H9 (cell line): ENCODE measurements around the gene CLEC10A. TPM values are rescaled to one million over a fixed set of nuclear protein-coding genes. Genes with fewer than 3 reads are reported as not detected.
A peak's percentile ranks its signal among the peaks of the same experiment; 100 is the strongest.

Experiments
- DNase-seq: peaks from one replicate; pipeline ENCODE4 v3.0.0-alpha.2; 2017
- H2AFZ ChIP-seq: one replicate; pipeline ENCODE4 v1.6.1; 2013; ENCODE audit warnings: mild to moderate bottlenecking, low read length, control low read depth, moderate library complexity
- H2AK5ac ChIP-seq: 2 replicates; pipeline ENCODE4 v1.6.1; 2013; ENCODE audit warnings: low read length, control low read depth, mixed read lengths; ENCODE audit not compliant: insufficient read length
- H2BK120ac ChIP-seq: one replicate; pipeline ENCODE4 v1.6.1; 2013; ENCODE audit warnings: low read depth, mild to moderate bottlenecking, low read length, control low read depth, inconsistent platforms; ENCODE audit not compliant: poor library complexity, severe bottlenecking
- H2BK12ac ChIP-seq: 2 replicates; pipeline ENCODE4 v1.6.1; 2013; ENCODE audit warnings: low read length, control low read depth, mixed read lengths, low read depth; ENCODE audit not compliant: insufficient read length
- H2BK15ac ChIP-seq: 2 replicates; pipeline ENCODE4 v1.6.1; 2013; ENCODE audit warnings: low read depth, low read length, control low read depth
- H2BK20ac ChIP-seq: one replicate; pipeline ENCODE4 v1.6.1; 2013; ENCODE audit warnings: low read depth, mild to moderate bottlenecking, low read length, control low read depth, inconsistent platforms; ENCODE audit not compliant: poor library complexity, severe bottlenecking
- H2BK5ac ChIP-seq: 2 replicates; pipeline ENCODE4 v1.6.1; 2013; ENCODE audit warnings: low read length, control low read depth, mixed read lengths; ENCODE audit not compliant: insufficient read length
- H3K14ac ChIP-seq: 2 replicates; pipeline ENCODE4 v1.6.1; 2013; ENCODE audit warnings: low read length, control low read depth; ENCODE audit not compliant: insufficient read depth
- H3K18ac ChIP-seq: 2 replicates; pipeline ENCODE4 v1.6.1; 2013; ENCODE audit warnings: low read depth, mild to moderate bottlenecking, mixed read lengths, low read length, control low read depth; ENCODE audit not compliant: insufficient read length
- H3K23ac ChIP-seq: 2 replicates; pipeline ENCODE4 v1.6.1; 2013; ENCODE audit warnings: low read length, control low read depth, mixed read lengths, low read depth; ENCODE audit not compliant: insufficient read length
- H3K23me2 ChIP-seq: 2 replicates; pipeline ENCODE4 v1.6.1; 2013; ENCODE audit warnings: low read depth, mild to moderate bottlenecking, mixed read lengths, low read length, control low read depth; ENCODE audit not compliant: insufficient read length, poor library complexity, severe bottlenecking
- H3K27ac ChIP-seq: 2 replicates; pipeline ENCODE4 v1.5.1; 2013; ENCODE audit warnings: low read length, control low read depth, mixed read lengths, low read depth; ENCODE audit not compliant: insufficient read length
- H3K27me3 ChIP-seq: 2 replicates; pipeline ENCODE4 v1.6.1; 2013; ENCODE audit warnings: low read length, control low read depth, inconsistent platforms; ENCODE audit not compliant: insufficient read depth
- H3K4ac ChIP-seq: 2 replicates; pipeline ENCODE4 v1.6.1; 2013; ENCODE audit warnings: low read depth, mild to moderate bottlenecking, control low read depth, inconsistent platforms, low read length, moderate library complexity
- H3K4me1 ChIP-seq: 2 replicates; pipeline ENCODE4 v1.6.1; 2013; ENCODE audit warnings: low read length, control low read depth, inconsistent platforms; ENCODE audit not compliant: insufficient read depth
- H3K4me2 ChIP-seq: 2 replicates; pipeline ENCODE4 v1.6.1; 2013; ENCODE audit warnings: low read length, control low read depth, mixed read lengths; ENCODE audit not compliant: insufficient read length, insufficient read depth
- H3K56ac ChIP-seq: 2 replicates; pipeline ENCODE4 v1.6.1; 2013; ENCODE audit warnings: low read depth, mild to moderate bottlenecking, mixed read lengths, low read length, control low read depth; ENCODE audit not compliant: insufficient read length
- H3K79me1 ChIP-seq: 2 replicates; pipeline ENCODE4 v1.6.1; 2013; ENCODE audit warnings: low read depth, mild to moderate bottlenecking, moderate library complexity, low read length, control low read depth, inconsistent platforms; ENCODE audit not compliant: insufficient read depth, poor library complexity, severe bottlenecking
- H3K79me2 ChIP-seq: 2 replicates; pipeline ENCODE4 v1.6.1; 2013; ENCODE audit warnings: low read length, control low read depth, inconsistent platforms; ENCODE audit not compliant: insufficient read depth
- H3K9ac ChIP-seq: 2 replicates; pipeline ENCODE4 v1.6.1; 2013; ENCODE audit warnings: low read length, control low read depth, mixed read lengths; ENCODE audit not compliant: insufficient read length; ENCODE audit errors: extremely low read depth
- H3K9me3 ChIP-seq: one replicate; pipeline ENCODE4 v1.6.1; 2013; ENCODE audit warnings: low read depth, low read length, inconsistent platforms; ENCODE audit not compliant: control insufficient read depth
- H3T11ph ChIP-seq: one replicate; pipeline ENCODE4 v1.6.1; 2013; ENCODE audit warnings: mild to moderate bottlenecking, low read length, control low read depth, inconsistent platforms
- H4K20me1 ChIP-seq: one replicate; pipeline ENCODE4 v1.6.1; 2013; ENCODE audit not compliant: control insufficient read depth, insufficient read length, insufficient read depth
- H4K5ac ChIP-seq: 2 replicates; pipeline ENCODE4 v1.6.1; 2013; ENCODE audit warnings: low read depth, mild to moderate bottlenecking, mixed read lengths, low read length, control low read depth; ENCODE audit not compliant: insufficient read length
- H4K8ac ChIP-seq: replicated peaks from 2 replicates; pipeline ENCODE4 v1.6.1; 2013; ENCODE audit warnings: low read length, control low read depth, mixed read lengths, low read depth; ENCODE audit not compliant: insufficient read length
- H4K91ac ChIP-seq: 2 replicates; pipeline ENCODE4 v1.6.1; 2013; ENCODE audit warnings: low read depth, mild to moderate bottlenecking, moderate library complexity, mixed read lengths, low read length, control low read depth; ENCODE audit not compliant: insufficient read length
- H3K27ac Mint-ChIP-seq, 3 experiments: 2 replicates in 2 of 3; 3 replicates in 1 of 3; pipeline ENCODE4 v1.8.0; 2020 to 2021; ENCODE audit warnings: mixed read lengths in 3 of 3, mild to moderate bottlenecking in 1 of 3, moderate library complexity in 1 of 3
- H3K27me3 Mint-ChIP-seq: 2 replicates; pipeline ENCODE4 v1.8.0; 2021; ENCODE audit warnings: low read depth, mild to moderate bottlenecking, moderate library complexity, mixed read lengths
- H3K36me3 Mint-ChIP-seq, 3 experiments: 2 replicates in 2 of 3; 3 replicates in 1 of 3; pipeline ENCODE4 v1.8.0; 2020 to 2021; ENCODE audit warnings: low read depth in 3 of 3, mixed read lengths in 3 of 3; ENCODE audit not compliant: insufficient read depth in 1 of 3
- H3K4me1 Mint-ChIP-seq, 2 experiments: 2 replicates each; pipeline ENCODE4 v1.8.0; 2020; ENCODE audit warnings: mixed read lengths in 2 of 2
- H3K4me3 Mint-ChIP-seq, 2 experiments: 2 replicates in 1 of 2; 3 replicates in 1 of 2; pipeline ENCODE4 v1.8.0; 2020 to 2021; ENCODE audit warnings: mild to moderate bottlenecking in 2 of 2, mixed read lengths in 2 of 2, moderate library complexity in 1 of 2
- H3K9me3 Mint-ChIP-seq, 2 experiments: 2 replicates in 1 of 2; 3 replicates in 1 of 2; pipeline ENCODE4 v1.8.0; 2020; ENCODE audit warnings: mild to moderate bottlenecking in 2 of 2, mixed read lengths in 2 of 2, moderate library complexity in 1 of 2
- CTCF ChIP-seq: fragments of 200-600 bp; sonication (generic); conservative IDR thresholded peaks from 3 replicates; pipeline ENCODE4 v1.8.0; 2021; ENCODE audit warnings: antibody characterized with exemption, mild to moderate bottlenecking
- WGBS: extraction: QIAGEN DNeasy Blood & Tissue Kit; methylation state at CpG from one replicate; pipeline ENCODE4 v1.1.7; 2013; ENCODE audit warnings: missing lambda C conversion rate, low lambda C conversion rate, mixed read lengths; ENCODE audit not compliant: insufficient read length; ENCODE audit errors: extremely low coverage; 5-methylcytosine and 5-hydroxymethylcytosine counted together
- total RNA-seq: library from RNA; stranded (reverse); gene quantifications from 2 replicates; pipeline ENCODE4 v1.2.1, GENCODE V29; 2021

CLEC10A gene
- total RNA-seq, 1 experiment from 2014 or later, result not detected

- H3K4ac ChIP-seq, result no peak overlapping the region
- H3K36me3 Mint-ChIP-seq, result peaks cover 0 to 2% (median 0%) of the 10 kb centered on the region in 3 experiments; a peak in 1 of 7 replicates
- no peak overlapping the region for H3K4me2 ChIP-seq
- TF ChIP-seq CTCF, result no peak
- no peak overlapping the region; the same call in 1 of the 2 replicates for H3K14ac ChIP-seq
- H3K27ac Mint-ChIP-seq, result peak overlapping the region in 1 of 3 experiments; percentile 52; a peak in 2 of 7 replicates
- no peak overlapping the region for H2BK120ac ChIP-seq
- no peak overlapping the region for H2BK5ac ChIP-seq
- H2BK12ac ChIP-seq, result no peak overlapping the region
- no peaks in the 10 kb centered on the region for H3K79me1 ChIP-seq
- H3K4me1 ChIP-seq, result no peaks in the 10 kb centered on the region
- no peaks in the 10 kb centered on the region; the same call in 1 of the 2 replicates for H3K27me3 ChIP-seq
- peak overlapping the region; percentile 4 for H3K18ac ChIP-seq
- H3K27ac ChIP-seq, result no peak overlapping the region
- H2BK15ac ChIP-seq, result no peak overlapping the region
- H3K9me3 ChIP-seq, result no peaks in the 10 kb centered on the region
- no peaks in the 10 kb centered on the region; a peak in 1 of 5 replicates for H3K9me3 Mint-ChIP-seq
- H3K9ac ChIP-seq, result no peak overlapping the region
- H3K79me2 ChIP-seq, result no peaks in the 10 kb centered on the region
- H4K8ac ChIP-seq, result no peak overlapping the region
- H2BK20ac ChIP-seq, result no peak overlapping the region
- H3K4me1 Mint-ChIP-seq, result peaks cover 10 to 13% of the 10 kb centered on the region in 2 experiments
- no peak overlapping the region for H2AK5ac ChIP-seq
- WGBS, result no CpG with 5 or more reads among the region's 19 CpGs
- H2AFZ ChIP-seq, result no peak overlapping the region
- no peak overlapping the region for H3K56ac ChIP-seq
- H4K91ac ChIP-seq, result no peak overlapping the region
- no peak overlapping the region for H3T11ph ChIP-seq
- H3K23me2 ChIP-seq, result no peaks in the 10 kb centered on the region
- H4K5ac ChIP-seq, result no peak overlapping the region
- H3K23ac ChIP-seq, result no peak overlapping the region
- peaks cover 4% of the 10 kb centered on the region for H3K27me3 Mint-ChIP-seq
- no peaks in the 10 kb centered on the region for H4K20me1 ChIP-seq
- H3K4me3 Mint-ChIP-seq, result no peak overlapping the region
- no peak for DNase-seq
These were observed 35.0 kb upstream of the CLEC10A start for GRCh38 chr17:7114875-7115614.
